Measurements from ENCODE around the gene WNK4.

The WNK4 gene

DNA sequence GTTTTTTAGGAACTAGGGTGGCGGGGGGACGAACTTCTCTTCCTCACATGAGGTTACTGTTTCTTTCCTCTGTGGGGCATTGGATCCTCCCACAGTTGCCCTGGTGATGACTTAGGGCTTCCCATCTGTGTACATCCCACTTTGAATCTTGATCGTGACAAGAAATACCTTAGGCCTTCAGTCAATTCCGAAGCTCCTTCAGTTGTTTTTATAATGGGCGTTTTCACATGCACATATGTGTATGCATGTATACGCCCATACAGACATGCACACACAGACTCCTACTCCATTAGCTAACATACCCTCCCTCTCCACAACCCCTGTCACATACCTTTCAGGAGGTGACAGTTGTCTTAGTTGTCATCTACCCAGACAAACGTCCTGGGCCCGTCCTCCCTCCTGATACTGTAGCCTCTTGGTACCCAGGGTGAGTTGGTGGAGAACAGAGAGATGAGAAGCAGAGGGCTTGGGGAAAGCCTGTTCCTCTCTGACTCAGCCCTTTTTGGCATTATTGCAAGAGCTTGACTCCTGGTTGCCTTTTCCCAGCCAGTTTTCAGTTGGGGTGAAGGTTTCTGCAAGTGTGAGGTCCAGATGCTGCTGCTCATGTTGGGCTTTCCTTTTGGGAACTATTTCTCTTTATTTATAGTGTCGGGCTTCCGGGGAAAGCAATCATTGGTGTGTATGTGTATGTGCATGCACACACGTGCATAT lies 61.7 kb downstream of the WNK4 start:
- DNase-seq (ENCODE audit: low read depth in 2 of 2): no peak

DNA sequence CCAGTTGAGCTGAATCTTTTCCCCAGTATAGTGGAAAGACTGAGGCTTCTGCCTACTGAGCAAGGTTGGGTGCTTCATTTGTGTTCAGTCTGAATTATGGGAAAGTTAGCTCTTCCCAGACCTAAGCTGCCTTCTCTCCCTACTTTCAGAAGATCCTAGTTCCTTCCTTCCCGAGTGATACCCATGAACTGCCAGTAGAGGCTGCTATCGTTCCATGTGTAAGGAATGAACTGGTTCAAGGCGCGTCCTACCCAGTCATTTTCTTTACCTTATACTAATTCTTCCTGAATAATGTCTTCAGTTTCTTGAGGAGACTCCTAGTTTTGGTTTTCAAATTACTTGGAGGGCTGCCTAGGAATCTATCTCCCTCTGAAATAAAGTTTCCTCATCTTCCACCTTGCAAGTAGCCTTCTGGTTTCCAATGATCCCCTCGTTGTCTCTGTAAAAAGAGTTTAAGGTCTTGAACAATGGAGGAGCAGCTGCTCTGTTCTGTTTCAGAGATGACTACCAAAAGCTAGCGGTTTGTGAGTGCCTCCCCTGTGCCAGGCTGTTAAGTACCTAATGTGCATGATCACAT lies 63.0 kb downstream of the WNK4 start:
- no peak for DNase-seq (ENCODE audit: low read depth in 2 of 2)

DNA sequence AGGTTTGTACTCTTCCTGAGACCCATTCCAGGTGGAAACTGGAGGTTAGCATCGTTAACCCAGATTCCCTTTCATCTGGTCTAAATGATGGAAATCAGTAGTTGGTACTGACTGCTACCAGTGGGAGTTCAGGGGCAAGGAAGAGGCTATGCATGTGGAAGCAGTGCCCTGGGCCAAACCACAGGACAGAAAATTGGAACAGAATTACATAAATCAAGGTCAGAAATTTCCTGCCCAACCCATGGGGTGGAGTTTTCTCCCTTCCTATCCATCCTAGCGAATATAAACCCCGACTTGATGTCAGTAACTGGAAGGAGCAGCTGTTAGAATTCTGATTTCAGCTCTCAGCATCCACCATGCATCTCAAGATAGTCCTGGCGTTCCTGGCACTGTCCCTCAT lies 63.9 kb downstream of the WNK4 start, which contains the start of gene AOC2:
TSS of gene AOC2 (plus strand) at position 310 of the 400 bp plus-strand sequence. CDS start at position 357, 47 bp downstream.
- DNase-seq (ENCODE audit: low read depth in 2 of 2): no peak

DNA sequence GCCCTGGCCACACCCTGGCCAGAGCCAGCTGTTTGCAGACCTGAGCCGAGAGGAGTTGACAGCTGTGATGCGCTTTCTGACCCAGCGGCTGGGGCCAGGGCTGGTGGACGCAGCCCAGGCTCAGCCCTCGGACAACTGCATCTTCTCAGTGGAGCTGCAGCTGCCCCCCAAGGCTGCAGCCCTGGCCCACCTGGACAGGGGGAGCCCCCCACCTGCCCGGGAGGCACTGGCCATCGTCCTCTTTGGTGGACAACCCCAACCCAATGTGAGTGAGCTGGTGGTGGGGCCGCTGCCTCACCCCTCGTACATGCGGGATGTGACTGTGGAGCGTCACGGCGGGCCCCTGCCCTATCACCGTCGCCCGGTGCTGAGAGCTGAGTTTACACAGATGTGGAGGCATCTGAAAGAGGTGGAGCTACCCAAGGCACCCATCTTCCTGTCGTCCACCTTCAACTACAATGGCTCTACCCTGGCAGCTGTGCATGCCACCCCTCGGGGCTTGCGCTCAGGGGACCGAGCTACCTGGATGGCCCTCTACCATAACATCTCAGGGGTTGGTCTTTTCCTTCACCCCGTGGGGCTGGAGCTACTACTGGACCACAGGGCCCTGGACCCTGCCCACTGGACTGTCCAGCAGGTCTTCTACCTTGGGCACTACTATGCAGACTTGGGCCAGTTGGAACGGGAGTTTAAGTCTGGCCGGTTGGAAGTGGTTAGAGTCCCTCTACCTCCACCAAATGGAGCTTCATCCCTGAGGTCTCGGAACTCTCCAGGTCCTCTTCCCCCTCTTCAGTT lies 64.5 kb downstream of the WNK4 start:
- DNase-seq (ENCODE audit: low read depth in 2 of 2): no peak

DNA sequence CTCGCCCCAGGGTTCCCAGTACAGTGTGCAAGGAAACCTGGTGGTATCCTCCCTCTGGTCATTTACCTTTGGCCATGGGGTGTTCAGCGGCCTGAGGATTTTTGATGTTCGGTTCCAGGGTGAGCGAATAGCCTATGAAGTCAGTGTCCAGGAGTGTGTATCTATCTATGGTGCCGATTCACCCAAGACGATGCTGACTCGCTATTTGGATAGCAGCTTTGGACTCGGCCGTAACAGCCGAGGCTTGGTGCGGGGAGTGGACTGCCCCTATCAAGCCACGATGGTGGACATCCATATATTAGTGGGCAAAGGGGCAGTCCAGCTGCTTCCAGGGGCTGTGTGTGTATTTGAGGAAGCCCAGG lies 65.1 kb downstream of the WNK4 start:
- DNase-seq (ENCODE audit: low read depth in 2 of 2): no peak

DNA sequence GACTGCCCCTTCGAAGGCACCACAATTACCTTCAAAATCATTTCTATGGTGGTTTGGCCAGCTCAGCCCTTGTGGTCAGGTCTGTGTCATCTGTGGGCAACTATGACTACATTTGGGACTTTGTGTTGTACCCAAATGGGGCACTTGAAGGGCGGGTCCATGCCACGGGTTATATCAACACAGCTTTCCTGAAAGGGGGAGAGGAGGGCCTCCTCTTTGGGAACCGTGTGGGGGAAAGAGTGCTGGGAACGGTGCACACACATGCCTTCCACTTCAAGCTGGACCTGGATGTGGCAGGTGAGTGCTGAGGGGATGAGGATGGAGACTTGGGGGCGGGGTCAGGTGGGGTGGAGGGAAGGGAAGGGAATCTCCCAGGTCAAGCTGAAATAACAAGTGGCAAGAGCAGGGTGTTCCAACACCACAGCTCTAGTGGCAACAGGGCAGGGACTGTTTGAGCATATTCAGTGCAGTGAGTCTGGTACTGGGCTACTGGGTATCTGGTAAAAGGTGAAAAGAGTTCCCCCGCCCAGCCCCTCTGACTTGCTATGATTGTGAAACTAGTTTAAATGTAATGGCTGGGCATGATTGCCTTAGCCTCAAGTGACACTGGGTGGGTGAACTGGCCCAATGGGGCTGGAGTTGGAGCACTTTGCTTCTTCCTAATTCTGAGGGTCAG lies 65.6 kb downstream of the WNK4 start:
- peak; percentile 23 to 49 for DNase-seq (ENCODE audit: low read depth in 2 of 2)

Measured in stimulated activated CD8-positive, alpha-beta memory T cell treated with anti-CD3 and anti-CD28 coated beads, Interleukin-2, amount 100 ng/mL, for 48 hours (primary cell).